Stimulated activated effector memory CD8-positive, alpha-beta T cell treated with anti-CD3 and anti-CD28 coated beads, Interleukin-12 subunit alpha, Interleukin-12 subunit beta, amount 100 ng/mL, for 72 hours (primary cell): ENCODE results near the gene ZNF672.
A peak's percentile ranks its signal among the peaks of the same experiment; 100 is the strongest.
"Not testable (repeated sequence)": the region's sequence is repeated elsewhere in the genome, so short reads cannot be mapped to it uniquely, and the experiment has no call there.

ENCODE experiments used
- ATAC-seq: fragments of 150-1000 bp; cut with Tn5 transposase; 2 replicates; pipeline ENCODE4 v1.10.0; 2021
- DNase-seq, 2 donors: peaks; one replicate each; pipeline ENCODE4 v3.0.0; 2021 to 2022; ENCODE audit warnings: low spot score in 2 of 2
- H3K27ac Mint-ChIP-seq: one replicate; pipeline ENCODE4 v1.8.0; 2022; ENCODE audit warnings: mild to moderate bottlenecking, mixed read lengths
- H3K36me3 Mint-ChIP-seq: one replicate; pipeline ENCODE4 v1.8.0; 2022; ENCODE audit warnings: mild to moderate bottlenecking, mixed read lengths
- H3K4me1 Mint-ChIP-seq: one replicate; pipeline ENCODE4 v1.8.0; 2022; ENCODE audit warnings: mixed read lengths
- H3K4me3 Mint-ChIP-seq: one replicate; pipeline ENCODE4 v1.8.0; 2022; ENCODE audit warnings: mild to moderate bottlenecking, mixed read lengths
- H3K9me3 Mint-ChIP-seq: one replicate; pipeline ENCODE4 v1.8.0; 2022; ENCODE audit warnings: mixed read lengths

ZNF672 gene

GRCh38 chr1:248872752-248873408 is 34.9 kb downstream of the ZNF672 start:
- peaks cover 25% of the 10 kb centered on the region for H3K4me1 Mint-ChIP-seq
- ATAC-seq = peak; percentile 60
- peak overlapping the region; percentile 100 for H3K27ac Mint-ChIP-seq
- H3K36me3 Mint-ChIP-seq = peaks cover 29% of the 10 kb centered on the region
- H3K9me3 Mint-ChIP-seq = no peaks in the 10 kb centered on the region
- peak overlapping the region; percentile 84 for H3K4me3 Mint-ChIP-seq
- DNase-seq = peak; percentile 30 to 79

GRCh38 chr1:248873409-248873992 is 35.5 kb downstream of the ZNF672 start:
- peak overlapping the region; percentile 100 for H3K27ac Mint-ChIP-seq
- peak overlapping the region; percentile 84 for H3K4me3 Mint-ChIP-seq
- peak; percentile 98 to 99 for DNase-seq
- ATAC-seq = peak; percentile 93
- no peaks in the 10 kb centered on the region for H3K9me3 Mint-ChIP-seq
- H3K36me3 Mint-ChIP-seq = peaks cover 29% of the 10 kb centered on the region
- H3K4me1 Mint-ChIP-seq = peaks cover 25% of the 10 kb centered on the region

DNA sequence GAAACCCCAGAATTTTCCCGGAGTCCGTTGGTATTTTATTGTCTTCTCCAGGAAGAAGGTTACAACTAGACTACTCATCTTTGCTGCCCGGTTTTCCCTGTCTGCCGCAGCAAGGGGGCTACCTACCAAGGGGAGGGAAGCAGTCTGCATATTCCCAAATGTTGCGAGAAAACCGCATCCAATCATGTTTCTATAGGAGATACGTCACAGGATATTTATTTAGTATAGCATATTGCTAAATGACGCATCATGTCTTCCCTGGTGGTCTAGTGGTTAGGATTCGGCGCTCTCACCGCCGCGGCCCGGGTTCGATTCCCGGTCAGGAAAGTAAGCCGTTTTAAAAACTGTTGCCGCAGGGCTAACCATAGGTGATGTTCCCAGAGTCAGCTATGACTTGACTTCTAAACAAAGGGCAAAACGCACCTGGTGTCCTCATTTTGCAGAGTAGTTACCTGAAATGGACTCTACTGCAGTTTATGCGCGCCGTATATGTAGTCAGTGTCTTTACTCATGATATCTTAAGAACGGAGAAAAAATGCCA is 36.0 kb downstream of the ZNF672 start:
- DNase-seq = peak; percentile 81 to 94
- peak overlapping the region; percentile 100 for H3K27ac Mint-ChIP-seq

DNA sequence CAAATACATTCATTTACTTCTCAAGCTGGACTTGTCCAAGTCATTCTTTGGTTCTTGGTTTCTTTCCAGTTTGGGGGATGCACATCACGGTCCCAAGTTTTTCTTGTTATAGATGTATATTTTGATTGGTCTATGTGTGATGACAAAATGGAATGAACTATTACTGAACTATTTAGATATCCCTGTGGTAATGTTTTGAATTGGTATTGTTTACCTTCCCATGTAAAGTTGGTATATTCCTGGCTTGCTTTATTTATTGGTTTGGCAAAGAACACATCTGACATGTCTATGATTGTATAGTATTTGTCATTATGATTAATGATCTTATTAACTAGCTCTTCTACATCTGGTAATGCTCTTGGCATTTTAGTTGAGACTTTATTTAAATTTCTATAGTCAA is 43.2 kb downstream of the ZNF672 start:
- Mint-ChIP-seq H3K4me3 (no peak overlapping the region), H3K36me3 (no peaks in the 10 kb centered on the region), H3K27ac (no peak overlapping the region), H3K9me3 (no peaks in the 10 kb centered on the region), H3K4me1 (peaks cover 6% of the 10 kb centered on the region)
- DNase-seq (no peak), ATAC-seq (no peak)

More for the DNA sequence above, 36.0 kb downstream of the ZNF672 start:
- peak; percentile 77 for ATAC-seq
- H3K36me3 Mint-ChIP-seq = peaks cover 29% of the 10 kb centered on the region
- H3K4me3 Mint-ChIP-seq = peak overlapping the region; percentile 84
- H3K9me3 Mint-ChIP-seq = no peaks in the 10 kb centered on the region
- H3K4me1 Mint-ChIP-seq = peaks cover 25% of the 10 kb centered on the region

- not testable (repeated sequence) for H3K27ac Mint-ChIP-seq, H3K4me1 Mint-ChIP-seq, H3K4me3 Mint-ChIP-seq, ATAC-seq, H3K36me3 Mint-ChIP-seq, H3K9me3 Mint-ChIP-seq
- peak in 1 of 2 donors; percentile 25 for DNase-seq
Observed at GRCh38 chr1:248882427-248882826, 44.4 kb downstream of the ZNF672 start.

DNA sequence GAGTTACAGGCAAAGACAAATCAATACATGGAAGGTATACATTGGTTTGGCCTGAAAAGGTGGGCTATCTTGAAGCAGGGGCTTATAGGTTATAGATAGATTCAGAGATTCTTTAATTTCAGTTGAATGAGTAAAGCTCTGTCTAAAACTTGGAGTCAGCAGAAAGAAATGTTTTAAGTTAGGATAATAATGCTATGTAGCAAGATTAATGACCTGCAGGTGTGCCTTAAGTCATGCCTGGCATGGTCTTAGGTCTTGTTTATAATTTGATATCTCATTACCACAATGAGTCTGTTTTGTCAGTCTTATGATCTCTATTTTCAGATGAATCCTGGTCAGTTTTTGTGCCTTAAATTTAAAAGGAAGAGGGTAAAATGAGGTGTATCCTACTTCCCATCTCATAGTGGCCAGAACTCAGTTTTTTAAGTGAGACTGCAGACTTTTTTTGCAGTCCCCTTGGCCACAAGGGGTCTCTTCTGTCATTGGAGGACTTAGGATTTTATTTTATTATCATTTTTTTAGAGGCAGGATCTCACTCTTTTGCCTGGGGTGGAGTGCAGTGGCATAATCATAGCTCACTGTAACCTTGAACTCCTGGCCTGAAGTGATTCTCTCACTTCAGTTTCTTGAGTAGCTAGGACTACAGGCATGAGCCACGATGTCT is 46.7 kb downstream of the ZNF672 start:
- ATAC-seq = no peak
- Mint-ChIP-seq H3K36me3 (no peaks in the 10 kb centered on the region), H3K4me1 (no peaks in the 10 kb centered on the region)

DNA sequence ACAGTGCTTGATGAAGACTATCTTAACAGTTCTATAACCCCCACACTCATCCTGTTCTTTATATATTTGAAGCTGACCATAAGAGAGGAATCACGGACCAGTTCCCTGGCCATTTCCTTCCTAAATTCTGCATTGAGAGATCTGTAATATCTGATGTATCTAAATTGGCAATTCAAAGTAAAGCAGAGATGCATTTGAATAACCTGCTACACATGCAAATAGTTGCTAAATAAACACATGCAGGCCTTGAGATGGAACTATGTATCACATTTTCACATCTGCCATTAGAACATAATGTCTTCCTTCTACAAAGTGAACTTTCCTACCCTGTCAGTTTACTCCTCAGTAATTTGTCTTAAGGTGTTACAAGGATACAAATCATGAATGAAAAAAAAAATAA is 47.6 kb downstream of the ZNF672 start:
- no peaks in the 10 kb centered on the region for H3K9me3 Mint-ChIP-seq
- ATAC-seq (no peak), DNase-seq (no peak)
- H3K4me3 Mint-ChIP-seq = no peak overlapping the region
- peaks cover 5% of the 10 kb centered on the region for H3K4me1 Mint-ChIP-seq
- no peaks in the 10 kb centered on the region for H3K36me3 Mint-ChIP-seq
- H3K27ac Mint-ChIP-seq = no peak overlapping the region

More for the DNA sequence above, 46.7 kb downstream of the ZNF672 start:
- Mint-ChIP-seq H3K4me3 (no peak overlapping the region), H3K27ac (no peak overlapping the region), H3K9me3 (no peaks in the 10 kb centered on the region)
- DNase-seq = peak in 1 of 2 donors; percentile 6

DNA sequence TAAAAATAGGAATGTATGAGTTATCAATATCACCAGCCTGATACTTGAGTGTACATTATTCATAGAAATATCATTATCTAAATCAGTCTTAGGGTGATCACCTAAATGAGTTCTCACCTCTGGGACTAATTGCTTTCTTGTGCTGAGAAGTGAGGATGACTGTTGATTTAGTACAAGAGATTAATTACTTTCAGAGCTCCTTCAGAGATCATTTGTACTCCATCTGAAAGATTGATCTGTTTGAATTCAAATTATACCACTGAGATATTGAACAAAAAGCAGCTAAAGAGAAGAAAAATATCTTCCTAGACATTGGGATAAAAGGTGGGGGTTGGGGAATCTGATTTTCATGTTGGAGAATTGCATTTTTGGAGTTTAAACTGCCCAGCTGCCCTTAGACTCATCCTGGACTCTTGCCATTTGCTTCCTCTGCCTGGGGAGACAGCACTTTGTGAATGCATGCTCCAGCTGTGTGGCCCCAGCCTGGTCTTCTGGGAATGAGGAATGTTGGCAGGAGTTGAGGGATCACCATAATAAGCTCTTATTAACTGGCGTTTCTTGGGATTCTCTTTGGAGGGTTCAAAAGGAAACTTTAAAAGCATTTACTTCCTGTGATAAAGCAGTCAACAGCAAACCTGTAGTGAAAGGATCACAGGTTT is 48.3 kb downstream of the ZNF672 start:
- Mint-ChIP-seq H3K4me1 (peaks cover 9% of the 10 kb centered on the region), H3K9me3 (no peaks in the 10 kb centered on the region), H3K36me3 (no peaks in the 10 kb centered on the region), H3K27ac (no peak overlapping the region), H3K4me3 (no peak overlapping the region)
- DNase-seq (peak in 1 of 2 donors; percentile 8), ATAC-seq (no peak)

GRCh38 chr1:248889914-248890243 is 51.9 kb downstream of the ZNF672 start:
- H3K27ac Mint-ChIP-seq, H3K9me3 Mint-ChIP-seq, H3K4me1 Mint-ChIP-seq, H3K4me3 Mint-ChIP-seq, ATAC-seq, H3K36me3 Mint-ChIP-seq: not testable (repeated sequence)
- DNase-seq = peak in 1 of 2 donors; percentile 3

GRCh38 chr1:248890549-248891498 is 52.8 kb downstream of the ZNF672 start:
- Mint-ChIP-seq H3K9me3 (no peaks in the 10 kb centered on the region), H3K36me3 (no peaks in the 10 kb centered on the region), H3K4me3 (no peak overlapping the region), H3K27ac (no peak overlapping the region), H3K4me1 (peaks cover 9% of the 10 kb centered on the region)
- ATAC-seq (peak; percentile 53), DNase-seq (peak in 1 of 2 donors; percentile 38)

GRCh38 chr1:248891758-248892157 is 53.7 kb downstream of the ZNF672 start:
- no peak for DNase-seq
- no peaks in the 10 kb centered on the region for H3K9me3 Mint-ChIP-seq
- no peak overlapping the region for H3K27ac Mint-ChIP-seq
- no peak overlapping the region for H3K4me3 Mint-ChIP-seq
- no peak for ATAC-seq
- peaks cover 9% of the 10 kb centered on the region for H3K4me1 Mint-ChIP-seq
- H3K36me3 Mint-ChIP-seq = no peaks in the 10 kb centered on the region

DNA sequence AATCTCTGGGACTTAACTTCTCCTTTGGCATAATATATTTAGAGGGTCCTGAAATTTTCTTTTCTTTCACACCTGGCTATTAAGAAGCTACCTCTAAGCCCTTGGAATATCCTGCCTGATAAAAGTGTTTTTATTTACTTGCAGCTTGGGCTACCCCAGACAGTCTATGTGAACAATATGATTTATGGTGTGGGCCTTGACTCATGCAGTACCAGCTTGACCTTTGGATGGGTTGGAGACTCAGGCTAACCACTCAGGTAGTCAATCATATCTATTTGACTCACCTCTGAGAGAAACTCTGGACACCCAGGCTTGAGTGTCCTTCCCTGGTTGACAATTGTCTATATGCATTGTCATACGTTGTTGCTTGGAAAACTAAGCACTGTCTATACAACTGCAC is 54.6 kb downstream of the ZNF672 start:
- H3K36me3 Mint-ChIP-seq = no peaks in the 10 kb centered on the region
- H3K4me3 Mint-ChIP-seq = no peak overlapping the region
- no peaks in the 10 kb centered on the region for H3K9me3 Mint-ChIP-seq
- peaks cover 9% of the 10 kb centered on the region for H3K4me1 Mint-ChIP-seq
- ATAC-seq = no peak
- H3K27ac Mint-ChIP-seq = no peak overlapping the region
- DNase-seq = peak in 1 of 2 donors; percentile 26

DNA sequence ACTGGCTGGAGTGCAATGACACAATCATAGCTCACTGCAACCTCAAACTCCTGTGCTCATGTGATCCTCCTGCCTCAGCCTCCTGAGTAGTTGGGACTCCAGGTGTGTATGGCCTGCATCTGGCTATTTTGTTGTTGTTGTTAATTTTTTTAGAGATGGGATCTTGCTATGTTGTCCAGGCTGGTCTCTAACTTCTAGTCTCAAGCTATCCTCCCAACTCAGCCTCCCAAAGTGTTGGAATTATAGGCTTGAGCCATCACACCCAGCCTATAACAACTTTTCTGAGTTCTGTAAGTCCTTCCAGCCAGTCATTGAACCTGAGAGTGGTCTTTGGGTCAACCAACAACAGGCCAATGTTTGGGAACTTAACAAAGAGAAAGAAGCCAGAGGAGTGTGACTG is 56.8 kb downstream of the ZNF672 start:
- ATAC-seq (no peak), DNase-seq (no peak)
- Mint-ChIP-seq H3K9me3 (no peaks in the 10 kb centered on the region), H3K36me3 (no peaks in the 10 kb centered on the region), H3K4me3 (no peak overlapping the region), H3K4me1 (peaks cover 9% of the 10 kb centered on the region), H3K27ac (no peak overlapping the region)

- Mint-ChIP-seq H3K27ac (no peak overlapping the region), H3K36me3 (no peaks in the 10 kb centered on the region), H3K4me1 (no peaks in the 10 kb centered on the region), H3K4me3 (no peak overlapping the region), H3K9me3 (no peaks in the 10 kb centered on the region)
- no peak for DNase-seq
- ATAC-seq = no peak
Observed at GRCh38 chr1:248897412-248898337, 59.7 kb downstream of the ZNF672 start.
